K562 (cell line): ENCODE data around the gene SEC16A. TPM values are rescaled to one million over a fixed set of nuclear protein-coding genes. Genes with fewer than 3 reads are reported as not detected.

Experiments
- ATAC-seq: fragments of 200-7000 bp; cut with Tn5 transposase; 3 replicates; pipeline ENCODE4 v1.9.1; 2020; ENCODE audit warnings: moderate library complexity
- BruUV-seq: library from RNA; stranded (reverse); fragments of 400-500 nt; replicated peaks from 2 replicates; lab custom pipeline; 2021; lab: Mats Ljungman, UMichigan
- CTCF ChIA-PET: fragments of 300-600 bp; formaldehyde crosslinking; extraction: SDS; loops from one replicate; lab custom pipeline; 2021; ENCODE audit warnings: low intra/inter-chr PET ratio; lab: Yijun Ruan, JAX
- POLR2A ChIA-PET: fragments of 300-600, 350-650 bp; sonication (Branson Sonifier 250); formaldehyde crosslinking; extraction: SDS; loops from one replicate; lab custom pipeline; 2021; ENCODE audit warnings: antibody characterized with exemption, inconsistent platforms; lab: Yijun Ruan, JAX
- DNase-seq, 4 experiments: peaks; one replicate each; pipeline versions ENCODE4 v3.0.0 to v3.0.0-alpha.2; 2011 to 2018; ENCODE audit warnings: low spot score in 3 of 4, mixed read lengths in 3 of 4; ENCODE audit errors: extremely low read depth in 1 of 4
- FAIRE-seq: peaks from 2 replicates; lab custom pipeline; 2011; peaks lifted over from hg19 to GRCh38; lab: Jason Lieb, UNC
- H2AFZ ChIP-seq: 2 replicates; pipeline ENCODE4 v1.6.0; 2011; ENCODE audit warnings: low read depth, low read length, control low read depth, inconsistent platforms
- H3K27ac ChIP-seq: fragments of 200-600 bp; 3 replicates; pipeline ENCODE4 v1.8.0; 2011; ENCODE audit warnings: low read depth, mild to moderate bottlenecking, control low read depth, inconsistent platforms, low read length, moderate library complexity, mixed read lengths; ENCODE audit errors: extremely low read depth
- H3K27me3 ChIP-seq, 2 experiments: fragments of 300-600 bp in 1 of 2; 2 replicates in 1 of 2; 3 replicates in 1 of 2; pipeline versions ENCODE4 v1.6.0 to v1.8.0; 2011; ENCODE audit warnings: inconsistent platforms in 2 of 2, low read length in 2 of 2, mild to moderate bottlenecking in 1 of 2, mixed read lengths in 1 of 2, moderate library complexity in 1 of 2; ENCODE audit not compliant: control insufficient read depth in 2 of 2, insufficient read depth in 2 of 2
- H3K36me3 ChIP-seq: fragments of 300-600 bp; 3 replicates; pipeline ENCODE4 v1.8.0; 2011; ENCODE audit warnings: mild to moderate bottlenecking, low read length, inconsistent platforms; ENCODE audit not compliant: control insufficient read depth, insufficient read depth
- H3K4me1 ChIP-seq, 2 experiments: fragments of 200-600 bp in 1 of 2; replicated peaks in 1 of 2; 2 replicates in 1 of 2; 3 replicates in 1 of 2; pipeline versions ENCODE4 v1.5.1 to v1.8.0; 2011; ENCODE audit warnings: inconsistent platforms in 2 of 2, low read length in 2 of 2, mild to moderate bottlenecking in 1 of 2, mixed read lengths in 1 of 2, moderate library complexity in 1 of 2; ENCODE audit not compliant: control insufficient read depth in 2 of 2, insufficient read depth in 2 of 2
- H3K4me2 ChIP-seq: 2 replicates; pipeline ENCODE4 v1.6.1; 2011; ENCODE audit warnings: low read length, control low read depth, inconsistent platforms, mixed read lengths; ENCODE audit not compliant: insufficient read depth
- H3K4me3 ChIP-seq: fragments of 200-600 bp; sonication (generic), shearing (Covaris generic); 2 replicates; pipeline ENCODE4 v1.5.1; 2016; ENCODE audit warnings: control low read depth, inconsistent platforms
- H3K79me2 ChIP-seq: fragments of 200-600 bp; 3 replicates; pipeline ENCODE4 v1.8.0; 2011; ENCODE audit warnings: low read length, inconsistent platforms; ENCODE audit not compliant: control insufficient read depth, insufficient read depth
- H3K9ac ChIP-seq, 2 experiments: 2 replicates each; pipeline versions ENCODE4 v1.6.0 to v1.6.1; 2011; ENCODE audit warnings: low read depth in 2 of 2, low read length in 2 of 2, control low read depth in 1 of 2, inconsistent platforms in 1 of 2, mild to moderate bottlenecking in 1 of 2, mixed read lengths in 1 of 2; ENCODE audit not compliant: insufficient read depth in 1 of 2
- H3K9me1 ChIP-seq: one replicate; pipeline ENCODE4 v1.6.0; 2011; ENCODE audit warnings: inconsistent platforms, mild to moderate bottlenecking, low read length, moderate library complexity; ENCODE audit not compliant: control insufficient read depth, insufficient read depth
- H3K9me3 ChIP-seq: replicated peaks from 2 replicates; pipeline ENCODE4 v1.5.1; 2011; ENCODE audit warnings: low read depth, low read length, inconsistent platforms; ENCODE audit not compliant: control insufficient read depth, insufficient read depth
- H4K20me1 ChIP-seq: replicated peaks from 2 replicates; pipeline ENCODE4 v1.6.1; 2011; ENCODE audit warnings: low read length, inconsistent platforms, mixed read lengths; ENCODE audit not compliant: control insufficient read depth, insufficient read depth
- ID3 ChIP-seq, 2 experiments: fragments of 250-450 bp in 1 of 2; fragments of 450-650 bp in 1 of 2; sonication (Bioruptor Pico) in 1 of 2; IDR thresholded peaks; 2 replicates each; pipeline versions ENCODE4 v1.6.1 to v1.8.0; 2016 to 2021; ENCODE audit warnings: mild to moderate bottlenecking in 2 of 2, moderate library complexity in 2 of 2, missing compliant biosample characterization in 1 of 2, missing genetic modification characterization in 1 of 2
- POLR2G ChIP-seq: fragments of 200-400 bp; formaldehyde crosslinking; IDR thresholded peaks from 2 replicates; pipeline ENCODE4 v1.6.1; 2017; ENCODE audit warnings: low read depth, mild to moderate bottlenecking, antibody characterized with exemption, low read length, moderate library complexity
- WGBS: fragments of 100-300 bp; shearing (Covaris generic); methylation state at CpG from one replicate; pipeline ENCODE4 v1.1.6; 2016; ENCODE audit warnings: low coverage, mixed read lengths; ENCODE audit not compliant: insufficient coverage; ENCODE audit errors: missing lambda C conversion rate; 5-methylcytosine and 5-hydroxymethylcytosine counted together
- in situ Hi-C: fragments of 300-500 bp; cut with MboI; formaldehyde crosslinking; loops from 4 replicates; pipeline ENCODE4 v1.15.0; 2018; ENCODE audit warnings: inconsistent platforms, mixed read lengths
- intact Hi-C: fragments of 100-400 bp; cut with micrococcal nuclease; formaldehyde crosslinking; loops from 2 replicates; pipeline ENCODE4 v1.14.2; 2022
- polyA plus RNA-seq, 8 experiments: library from polyadenylated mRNA; depleted of rRNA in 4 of 8; stranded (reverse) in 5 of 8; unstranded in 3 of 8; fragments of >200 nt; fragmentation: Nextera tagmentation in 2 of 8; fragmentation: Illumina TruSeq in 1 of 8; extraction: Ambion mirVana in 2 of 8; extraction: Trizol in 1 of 8; gene quantifications; 2 replicates each; pipeline versions ENCODE4 v1.2.1 to v1.2.3, GENCODE V29; 2011 to 2014; ENCODE audit warnings: inconsistent platforms in 1 of 8, missing spikeins in 1 of 8
- total RNA-seq, 7 experiments: library from RNA; depleted of rRNA in 6 of 7; stranded (reverse); fragments of >200 nt in 6 of 7; fragmentation: Illumina TruSeq in 2 of 7; extraction: Trizol in 2 of 7; gene quantifications; 2 replicates each; pipeline versions ENCODE4 v1.2.1 to v1.2.3, GENCODE V29; 2011 to 2021; ENCODE audit warnings: low replicate concordance in 1 of 7

SEC16A gene
- total and polyA plus RNA-seq, 9 of the 15 experiments (the other 6 are each of a cell fraction or from before 2014, with no cell fraction given), result 8.3 to 62.8 (median 14.0) TPM

- BruUV-seq, result no TSS peak
- FAIRE-seq, result no peak
- Histone ChIP-seq H3K9me3 (no peaks in the 10 kb centered on the region), H3K36me3 (peaks cover 70% of the 10 kb centered on the region), H3K27ac (no peak overlapping the region), H3K4me1 (peaks cover 0 to 15% of the 10 kb centered on the region in 2 experiments; a peak in 2 of 5 replicates), H3K27me3 (no peaks in the 10 kb centered on the region), H3K4me3 (no peak overlapping the region), H4K20me1 (no peaks in the 10 kb centered on the region), H3K79me2 (no peaks in the 10 kb centered on the region), H3K9me1 (peaks cover 3% of the 10 kb centered on the region), H3K4me2 (no peak overlapping the region), H2AFZ (no peak overlapping the region), H3K9ac (no peak overlapping the region)
- WGBS, result 92% methylated on average over 19 of the region's 27 CpGs
- ATAC-seq, result no peak; the same call in 2 of the 3 replicates
- in situ Hi-C loops, result no loop called here
- ChIA-PET CTCF (no interaction called here), POLR2A (interaction anchor here (0.6 to 5.1 kb wide), 10 partner anchors 10 to 490 kb away, joined by 3 to 33 read pairs (median 4); partner anchors contain the start of genes ENTR1 and PMPCA)
- DNase-seq, result no peak
- intact Hi-C loops, result no loop called here
- TF ChIP-seq ID3 (CRISPR knock-in tag; IDR thresholded peaks at IDR 0.05), result no peak
- no peak for TF ChIP-seq ID3 (tag; IDR thresholded peaks at IDR 0.05)
- TF ChIP-seq POLR2G, result peak; percentile 50
Measured at GRCh38 chr9:136424750-136425362, 58.0 kb downstream of the SEC16A start.
